NCI-H446 treated with DMSO at 0.1 percent for 48 hours (cell line): Measurements from ENCODE around the gene NT5C3A.

Source experiments
- DNase-seq: peaks from one replicate; lab custom pipeline; 2025; lab: John Stamatoyannopoulos, UW

The NT5C3A gene

GRCh38 chr7:33075818-33076518, 13.4 kb upstream of the NT5C3A start:
- no peak for DNase-seq

GRCh38 chr7:33073243-33073642, 10.7 kb upstream of the NT5C3A start:
- no peak for DNase-seq

- DNase-seq: peak; percentile 17
Observed at GRCh38 chr7:33072471-33072870, 9.9 kb upstream of the NT5C3A start.

GRCh38 chr7:33070831-33071230, 8.3 kb upstream of the NT5C3A start:
- DNase-seq: no peak

GRCh38 chr7:33070277-33070676, 7.7 kb upstream of the NT5C3A start:
- DNase-seq: no peak

- no peak for DNase-seq
Observed at GRCh38 chr7:33067921-33068320, 5.3 kb upstream of the NT5C3A start.

GRCh38 chr7:33066771-33067170, 4.2 kb upstream of the NT5C3A start:
- DNase-seq: no peak

GRCh38 chr7:33065981-33066380, 3.4 kb upstream of the NT5C3A start:
- no peak for DNase-seq

GRCh38 chr7:33062782-33063443, 337 bp upstream of the NT5C3A start:
- peak; percentile 93 for DNase-seq

- no peak for DNase-seq
Observed at GRCh38 chr7:33061282-33061937, 1.2 kb downstream of the NT5C3A start.

GRCh38 chr7:33059635-33060034, 2.9 kb downstream of the NT5C3A start:
- DNase-seq: no peak

- no peak for DNase-seq
Observed at GRCh38 chr7:33055158-33055557, 7.4 kb downstream of the NT5C3A start.

GRCh38 chr7:33054261-33054964, 8.2 kb downstream of the NT5C3A start:
- DNase-seq: no peak

GRCh38 chr7:33053721-33054120, 8.9 kb downstream of the NT5C3A start:
- DNase-seq: no peak

- DNase-seq: peak; percentile 8
Observed at GRCh38 chr7:33050535-33051318, 11.8 kb downstream of the NT5C3A start.

- DNase-seq: no peak
Observed at GRCh38 chr7:33048704-33049103, 13.9 kb downstream of the NT5C3A start.

GRCh38 chr7:33048257-33048656, 14.3 kb downstream of the NT5C3A start:
- no peak for DNase-seq

- DNase-seq: no peak
Observed at GRCh38 chr7:33044986-33045385, 17.6 kb downstream of the NT5C3A start.

- DNase-seq: no peak
Observed at GRCh38 chr7:33044401-33044718, 18.2 kb downstream of the NT5C3A start.

- DNase-seq: no peak
Observed at GRCh38 chr7:33043501-33044400, 18.8 kb downstream of the NT5C3A start.
